HG02840 (cell line): ENCODE data around the gene QRFP.

Experiments used
- ATAC-seq: cut with Tn5 transposase; IDR thresholded peaks from one replicate; pipeline ENCODE4 v1.9.1; 2021; ENCODE audit warnings: mild to moderate bottlenecking, moderate library complexity, moderate number of reproducible peaks; ENCODE audit not compliant: unreplicated experiment, low FRiP score

QRFP gene

GRCh38 chr9:130878295-130878694 lies 18.3 kb downstream of the QRFP start:
- ATAC-seq: no peak

- ATAC-seq: no peak
These were observed 19.3 kb downstream of the QRFP start for GRCh38 chr9:130877300-130877699.

- no peak for ATAC-seq
These were observed 21.8 kb downstream of the QRFP start for GRCh38 chr9:130874783-130875182.

- no peak for ATAC-seq
These were observed 22.6 kb downstream of the QRFP start for GRCh38 chr9:130873966-130874365.

GRCh38 chr9:130872912-130873503 lies 23.6 kb downstream of the QRFP start:
- ATAC-seq: no peak

GRCh38 chr9:130872508-130872907 lies 24.1 kb downstream of the QRFP start:
- ATAC-seq: no peak

- no peak for ATAC-seq
These were observed 24.5 kb downstream of the QRFP start for GRCh38 chr9:130872093-130872492.

- no peak for ATAC-seq
These were observed 25.1 kb downstream of the QRFP start for GRCh38 chr9:130871395-130872062.

- peak; percentile 46 for ATAC-seq
These were observed 25.9 kb downstream of the QRFP start for GRCh38 chr9:130870491-130871381.

- ATAC-seq: no peak
These were observed 27.4 kb downstream of the QRFP start for GRCh38 chr9:130869250-130869649.

GRCh38 chr9:130868230-130868629 lies 28.4 kb downstream of the QRFP start:
- ATAC-seq: no peak

- ATAC-seq: no peak
These were observed 29.1 kb downstream of the QRFP start for GRCh38 chr9:130867556-130867955.

- ATAC-seq: no peak
These were observed 30.1 kb downstream of the QRFP start for GRCh38 chr9:130866474-130866965.

GRCh38 chr9:130865921-130866320 lies 30.7 kb downstream of the QRFP start:
- ATAC-seq: no peak

- no peak for ATAC-seq
These were observed 32.1 kb downstream of the QRFP start for GRCh38 chr9:130864541-130864940.

GRCh38 chr9:130862747-130863146 lies 33.9 kb downstream of the QRFP start:
- ATAC-seq: no peak

GRCh38 chr9:130862217-130862616 lies 34.4 kb downstream of the QRFP start:
- ATAC-seq: no peak

- no peak for ATAC-seq
These were observed 35.0 kb downstream of the QRFP start for GRCh38 chr9:130861372-130862180.

- no peak for ATAC-seq
These were observed 35.9 kb downstream of the QRFP start for GRCh38 chr9:130860458-130861316.
